H1 (cell line): ENCODE data around the gene MIF. TPM values are rescaled to one million over a fixed set of nuclear protein-coding genes. Genes with fewer than 3 reads are reported as not detected.
A peak's percentile ranks its signal among the peaks of the same experiment; 100 is the strongest.

Source experiments
- CTCF ChIA-PET: fragments of 300-600 bp; sonication (Branson Sonifier 250); formaldehyde crosslinking; loops from one replicate; lab custom pipeline; 2021; ENCODE audit not compliant: partially characterized antibody; lab: Charles Lee
- POLR2A ChIA-PET: fragments of 300-600 bp; sonication (Branson Sonifier 250); formaldehyde crosslinking; loops from one replicate; lab custom pipeline; 2021; ENCODE audit warnings: inconsistent platforms; ENCODE audit not compliant: partially characterized antibody; lab: Charles Lee
- DNase-seq, 2 experiments: peaks; one replicate each; pipeline versions ENCODE4 v3.0.0 to v3.0.0-alpha.2; 2010 to 2022; ENCODE audit warnings: low spot score in 2 of 2, low read depth in 1 of 2, mixed read lengths in 1 of 2
- FAIRE-seq: peaks from 2 replicates; lab custom pipeline; 2011; peaks lifted over from hg19 to GRCh38; lab: Jason Lieb, UNC
- H2AFZ ChIP-seq: 2 replicates; pipeline ENCODE4 v1.8.1; 2012; ENCODE audit warnings: low read length, inconsistent platforms
- H2AK5ac ChIP-seq: 2 replicates; pipeline ENCODE4 v1.6.1; 2013; ENCODE audit warnings: low read depth, low read length
- H2BK120ac ChIP-seq: replicated peaks from 2 replicates; pipeline ENCODE3; 2013; ENCODE audit warnings: low read depth, low read length, inconsistent platforms
- H2BK12ac ChIP-seq: 2 replicates; pipeline ENCODE4 v1.6.1; 2013; ENCODE audit warnings: low read depth, low read length
- H2BK15ac ChIP-seq: 2 replicates; pipeline ENCODE4 v1.6.1; 2013; ENCODE audit warnings: low read length
- H2BK20ac ChIP-seq: 2 replicates; pipeline ENCODE4 v1.6.1; 2013; ENCODE audit warnings: low read length
- H2BK5ac ChIP-seq: 2 replicates; pipeline ENCODE4 v1.6.1; 2013; ENCODE audit warnings: low read depth, low read length
- H3K14ac ChIP-seq: 2 replicates; pipeline ENCODE4 v1.6.1; 2013; ENCODE audit warnings: inconsistent platforms; ENCODE audit not compliant: insufficient read length
- H3K18ac ChIP-seq: 2 replicates; pipeline ENCODE4 v1.6.1; 2013; ENCODE audit warnings: low read length; ENCODE audit errors: extremely low read depth
- H3K23ac ChIP-seq: 2 replicates; pipeline ENCODE4 v1.6.1; 2013; ENCODE audit warnings: inconsistent platforms; ENCODE audit not compliant: insufficient read length
- H3K23me2 ChIP-seq: 2 replicates; pipeline ENCODE4 v1.6.1; 2013; ENCODE audit warnings: low read depth, low read length
- H3K27ac ChIP-seq: 2 replicates; pipeline ENCODE4 v1.6.1; 2011; ENCODE audit warnings: low read depth, low read length, inconsistent platforms
- H3K27me3 ChIP-seq, 4 experiments: replicated peaks in 1 of 4; 1 replicate in 1 of 4; 2 replicates in 3 of 4; pipeline versions ENCODE4 v1.6.1 to v1.8.1; 2011 to 2013; ENCODE audit warnings: low read length in 3 of 4, mild to moderate bottlenecking in 3 of 4, inconsistent platforms in 2 of 4, mixed read lengths in 2 of 4, moderate library complexity in 1 of 4; ENCODE audit not compliant: control insufficient read depth in 3 of 4, insufficient read depth in 3 of 4; ENCODE audit errors: extremely low read depth in 1 of 4
- H3K36me3 ChIP-seq, 4 experiments: 2 replicates each; pipeline versions ENCODE4 v1.6.1 to v1.8.1; 2011 to 2013; ENCODE audit warnings: mild to moderate bottlenecking in 4 of 4, low read length in 3 of 4, moderate library complexity in 2 of 4, control low read depth in 1 of 4, inconsistent platforms in 1 of 4; ENCODE audit not compliant: insufficient read depth in 4 of 4, control insufficient read depth in 2 of 4
- H3K4ac ChIP-seq: replicated peaks from 2 replicates; pipeline ENCODE3; 2013; ENCODE audit warnings: low read length, low read depth, mixed read lengths, inconsistent platforms; ENCODE audit not compliant: insufficient read length
- H3K4me1 ChIP-seq, 4 experiments: replicated peaks in 1 of 4; 1 replicate in 1 of 4; 2 replicates in 3 of 4; pipeline versions ENCODE4 v1.6.1 to v1.8.1; 2011 to 2013; ENCODE audit warnings: low read length in 3 of 4, inconsistent platforms in 2 of 4, mixed read lengths in 1 of 4; ENCODE audit not compliant: insufficient read depth in 4 of 4, control insufficient read depth in 3 of 4
- H3K4me2 ChIP-seq, 2 experiments: 2 replicates each; pipeline versions ENCODE4 v1.6.1 to v1.8.1; 2011 to 2013; ENCODE audit warnings: low read depth in 2 of 2, low read length in 2 of 2, control low read depth in 1 of 2, inconsistent platforms in 1 of 2, mild to moderate bottlenecking in 1 of 2; ENCODE audit not compliant: insufficient read depth in 1 of 2
- H3K4me3 ChIP-seq, 4 experiments: fragments of 200-600, 300-600 bp in 1 of 4; sonication (generic), shearing (Covaris generic), sonication (Bioruptor Twin) in 1 of 4; 2 replicates each; pipeline versions ENCODE4 v1.5.1 to v1.8.1; 2011 to 2016; ENCODE audit warnings: low read length in 4 of 4, low read depth in 3 of 4, control low read depth in 2 of 4, inconsistent platforms in 2 of 4, mild to moderate bottlenecking in 2 of 4, mixed read lengths in 1 of 4, moderate library complexity in 1 of 4; ENCODE audit not compliant: insufficient read depth in 2 of 4; ENCODE audit errors: extremely low read depth in 1 of 4
- H3K56ac ChIP-seq: replicated peaks from 2 replicates; pipeline ENCODE3; 2013; ENCODE audit warnings: low read depth, mild to moderate bottlenecking, mixed read lengths, low read length, inconsistent platforms; ENCODE audit not compliant: insufficient read length
- H3K79me1 ChIP-seq: 2 replicates; pipeline ENCODE4 v1.6.1; 2013; ENCODE audit warnings: low read depth, low read length, control low read depth
- H3K79me2 ChIP-seq, 2 experiments: 2 replicates each; pipeline versions ENCODE4 v1.6.1 to v1.8.1; 2012 to 2013; ENCODE audit warnings: low read length in 2 of 2, mild to moderate bottlenecking in 2 of 2, inconsistent platforms in 1 of 2; ENCODE audit not compliant: insufficient read depth in 2 of 2, control insufficient read depth in 1 of 2
- H3K9ac ChIP-seq, 4 experiments: replicated peaks in 1 of 4; 1 replicate in 1 of 4; 2 replicates in 3 of 4; pipeline versions ENCODE4 v1.6.1 to v1.8.1; 2011 to 2013; ENCODE audit warnings: low read depth in 3 of 4, low read length in 3 of 4, control low read depth in 2 of 4, mild to moderate bottlenecking in 2 of 4, moderate library complexity in 2 of 4, inconsistent platforms in 1 of 4; ENCODE audit errors: extremely low read depth in 1 of 4
- H3K9me3 ChIP-seq, 2 experiments: 2 replicates each; pipeline versions ENCODE4 v1.6.1 to v1.8.1; 2012 to 2013; ENCODE audit warnings: mild to moderate bottlenecking in 2 of 2, moderate library complexity in 2 of 2, control low read depth in 1 of 2, inconsistent platforms in 1 of 2, low read depth in 1 of 2, low read length in 1 of 2, mixed read lengths in 1 of 2; ENCODE audit not compliant: insufficient read depth in 2 of 2
- H4K20me1 ChIP-seq, 2 experiments: replicated peaks in 1 of 2; 2 replicates each; pipeline versions ENCODE3 to v1.8.1; 2011 to 2013; ENCODE audit warnings: inconsistent platforms in 2 of 2, low read length in 2 of 2, mild to moderate bottlenecking in 1 of 2; ENCODE audit not compliant: insufficient read depth in 2 of 2, control insufficient read depth in 1 of 2
- H4K5ac ChIP-seq: 2 replicates; pipeline ENCODE4 v1.6.1; 2013; ENCODE audit warnings: low read length, low read depth, mixed read lengths, inconsistent platforms; ENCODE audit not compliant: insufficient read length
- H4K8ac ChIP-seq: 2 replicates; pipeline ENCODE4 v1.8.0; 2013; ENCODE audit warnings: mild to moderate bottlenecking, moderate library complexity, low read length, inconsistent platforms; ENCODE audit not compliant: insufficient read depth; ENCODE audit errors: extremely low read depth
- H4K91ac ChIP-seq: replicated peaks from 2 replicates; pipeline ENCODE3; 2013; ENCODE audit warnings: low read length, mixed read lengths, inconsistent platforms; ENCODE audit not compliant: insufficient read length
- BCL11A ChIP-seq, 2 experiments: IDR thresholded peaks; one replicate each; pipeline ENCODE4 v1.6.1; 2011; ENCODE audit warnings: low read depth in 2 of 2, low read length in 2 of 2, mild to moderate bottlenecking in 2 of 2
- FOSL1 ChIP-seq: IDR thresholded peaks from 2 replicates; pipeline ENCODE4 v1.6.1; 2011; ENCODE audit warnings: mild to moderate bottlenecking, low read depth, low read length, moderate library complexity; ENCODE audit not compliant: insufficient read depth
- MAFK ChIP-seq: IDR thresholded peaks from 2 replicates; pipeline ENCODE4 v1.6.1; 2012; ENCODE audit warnings: low read depth, mild to moderate bottlenecking, improper control_type of control experiment, low read length
- TEAD4 ChIP-seq: IDR thresholded peaks from 2 replicates; pipeline ENCODE4 v1.6.1; 2012; ENCODE audit warnings: low read depth, low read length, inconsistent platforms, mixed read lengths
- YY1 ChIP-seq: IDR thresholded peaks from 2 replicates; pipeline ENCODE4 v1.6.1; 2011; ENCODE audit warnings: low read depth, mild to moderate bottlenecking, low read length
- WGBS, 2 experiments: shearing (Covaris generic) in 1 of 2; methylation state at CpG; one replicate each; pipeline versions ENCODE4 v1.1.6 to v1.1.7; 2013 to 2015; ENCODE audit warnings: low lambda C conversion rate in 2 of 2, mixed read lengths in 2 of 2, inconsistent platforms in 1 of 2, low coverage in 1 of 2, missing lambda C conversion rate in 1 of 2; ENCODE audit not compliant: insufficient replicate concordance in 2 of 2, insufficient coverage in 1 of 2, insufficient read length in 1 of 2; ENCODE audit errors: extremely low coverage in 1 of 2, missing lambda C conversion rate in 1 of 2; 5-methylcytosine and 5-hydroxymethylcytosine counted together
- polyA plus RNA-seq, 7 experiments: library from polyadenylated mRNA; depleted of rRNA in 3 of 7; stranded (reverse) in 5 of 7; unstranded in 2 of 7; fragments of >200 nt in 5 of 7; fragments of 200-250 nt in 2 of 7; gene quantifications; 1 replicate in 5 of 7; 2 replicates in 1 of 7; 4 replicates in 1 of 7; pipeline versions ENCODE4 v1.2.1 to v1.2.3, GENCODE V29; 2011 to 2013; ENCODE audit warnings: missing spikeins in 2 of 7, mixed read lengths in 2 of 7
- total RNA-seq: library from RNA; stranded (reverse); fragmentation: NEBNext Ultra II Directional; extraction: Animal tissue kit (Norgen Biotek cat#: 25700); gene quantifications from 2 replicates; pipeline ENCODE4 v1.2.1, GENCODE V29; 2021
- TF ChIP-seq, protein P1 (sequence below): IDR thresholded peaks from 2 replicates; pipeline ENCODE4 v1.6.1; 2011; ENCODE audit warnings: low read length, improper control_type of control experiment
- TF ChIP-seq, protein P2 (sequence below): IDR thresholded peaks from 2 replicates; pipeline ENCODE4 v1.6.1; 2012; ENCODE audit warnings: inconsistent platforms

Gene MIF
- total and polyA plus RNA-seq, 2 of the 8 experiments (the other 6 are each of a cell fraction or from before 2014, with no cell fraction given) = 1,082 to 1,870 TPM

DNA sequence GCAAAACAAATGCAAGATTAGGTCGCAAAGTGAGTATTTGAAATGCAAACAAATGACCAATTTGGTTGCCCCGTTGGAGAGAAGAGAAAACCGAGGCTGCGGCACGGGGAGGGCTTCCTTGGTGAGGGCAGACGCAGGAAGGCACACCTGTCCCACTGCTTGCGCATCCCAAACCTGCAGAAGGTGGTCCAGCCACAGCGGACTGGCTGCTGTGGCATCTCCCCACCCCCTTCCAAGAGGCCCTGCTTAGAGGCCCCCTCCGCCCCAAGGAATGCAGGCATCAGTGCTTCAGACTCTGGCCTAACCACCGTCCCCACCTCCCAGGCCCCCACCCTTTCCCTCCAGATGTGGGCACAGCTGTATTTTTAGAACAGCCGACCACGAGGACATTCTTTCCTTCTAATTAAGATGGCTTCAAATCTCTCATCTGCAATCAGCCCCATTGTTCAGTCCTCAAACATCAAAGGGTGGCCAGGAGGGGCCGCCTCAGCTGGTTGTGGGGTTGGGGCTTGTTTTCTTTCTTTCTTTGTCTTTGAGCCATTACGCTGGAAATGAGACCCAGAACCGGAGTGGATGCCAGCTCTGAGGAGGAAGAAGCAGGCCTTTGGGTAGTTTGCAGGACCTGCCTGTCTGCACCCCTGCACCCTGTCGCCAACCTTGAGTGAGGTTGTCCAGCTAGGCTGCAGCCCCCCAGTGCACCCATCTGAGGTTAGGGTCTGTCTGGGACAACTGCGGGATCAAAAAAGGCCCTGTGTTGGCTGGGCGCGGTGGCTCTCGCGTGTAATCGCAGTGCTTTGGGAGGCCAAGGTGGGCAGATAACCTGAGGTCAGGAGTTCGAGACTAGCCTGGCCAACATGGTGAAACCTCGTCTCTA, 46.0 kb upstream of the MIF start:
- no peak for TF ChIP-seq YY1
- TF ChIP-seq FOSL1 = no peak
- TF ChIP-seq BCL11A (IDR thresholded peaks at IDR 0.05; ENCODE audit: low read depth in 2 of 2, low read length in 2 of 2) = no peak
- TF ChIP-seq, protein P1, sequence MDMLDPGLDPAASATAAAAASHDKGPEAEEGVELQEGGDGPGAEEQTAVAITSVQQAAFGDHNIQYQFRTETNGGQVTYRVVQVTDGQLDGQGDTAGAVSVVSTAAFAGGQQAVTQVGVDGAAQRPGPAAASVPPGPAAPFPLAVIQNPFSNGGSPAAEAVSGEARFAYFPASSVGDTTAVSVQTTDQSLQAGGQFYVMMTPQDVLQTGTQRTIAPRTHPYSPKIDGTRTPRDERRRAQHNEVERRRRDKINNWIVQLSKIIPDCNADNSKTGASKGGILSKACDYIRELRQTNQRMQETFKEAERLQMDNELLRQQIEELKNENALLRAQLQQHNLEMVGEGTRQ = no peak
- TF ChIP-seq TEAD4 = peak; percentile 78
- TF ChIP-seq, protein P2, sequence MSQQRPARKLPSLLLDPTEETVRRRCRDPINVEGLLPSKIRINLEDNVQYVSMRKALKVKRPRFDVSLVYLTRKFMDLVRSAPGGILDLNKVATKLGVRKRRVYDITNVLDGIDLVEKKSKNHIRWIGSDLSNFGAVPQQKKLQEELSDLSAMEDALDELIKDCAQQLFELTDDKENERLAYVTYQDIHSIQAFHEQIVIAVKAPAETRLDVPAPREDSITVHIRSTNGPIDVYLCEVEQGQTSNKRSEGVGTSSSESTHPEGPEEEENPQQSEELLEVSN = no peak
- TF ChIP-seq MAFK = no peak
- H3K23ac ChIP-seq = no peak overlapping the region
- no peak overlapping the region for H3K27ac ChIP-seq

More for the DNA sequence above, 46.0 kb upstream of the MIF start:
- no peaks in the 10 kb centered on the region for H3K9me3 ChIP-seq
- FAIRE-seq = no peak
- peak overlapping the region in 1 of 4 experiments; percentile 14; a peak in 1 of 7 replicates for H3K9ac ChIP-seq
- H3K27me3 ChIP-seq = peaks cover 0 to 5% (median 1%) of the 10 kb centered on the region in 4 experiments; a peak in 3 of 7 replicates
- no peaks in the 10 kb centered on the region for H4K20me1 ChIP-seq
- no peak overlapping the region for H2BK12ac ChIP-seq
- ChIA-PET CTCF (interaction anchor here (0.9 to 4.3 kb wide), 9 partner anchors 9 to 136 kb away, joined by 3 to 73 read pairs (median 5); partner anchors contain the start of genes C22orf15, CHCHD10, MMP11 and SLC2A11), POLR2A (interaction anchor here (1.1 to 5.6 kb wide), 4 partner anchors 9 to 81 kb away, joined by 4 to 37 read pairs (median 12); partner anchors contain the start of genes CHCHD10, MIF and SLC2A11)
- peak overlapping the region; percentile 82; the same call in 1 of the 2 replicates for H2BK5ac ChIP-seq
- H4K8ac ChIP-seq = peak overlapping the region; percentile 96; the same call in 1 of the 2 replicates
- H4K5ac ChIP-seq = no peak overlapping the region
- no peak overlapping the region for H3K4me3 ChIP-seq
- H3K4me2 ChIP-seq = peak overlapping the region; percentile 27 to 44
- H2BK20ac ChIP-seq = no peak overlapping the region
- no peak overlapping the region for H3K14ac ChIP-seq
- no peak overlapping the region for H3K4ac ChIP-seq
- DNase-seq = no peak
- H3K36me3 ChIP-seq = no peaks in the 10 kb centered on the region
- 55% methylated on average over 23 of the region's 24 CpGs; no CpG with 5 or more reads in 1 of the 2 experiments for WGBS, 2 experiments
- H3K4me1 ChIP-seq = peaks cover 0 to 28% (median 19%) of the 10 kb centered on the region in 4 experiments; a peak in 6 of 7 replicates
- H3K56ac ChIP-seq = no peak overlapping the region
- H2BK120ac ChIP-seq = peak overlapping the region; percentile 30
- H3K18ac ChIP-seq = peak overlapping the region; percentile 78; the same call in 1 of the 2 replicates
- H3K79me1 ChIP-seq = no peaks in the 10 kb centered on the region
- H2BK15ac ChIP-seq = peak overlapping the region; percentile 88
- peak overlapping the region; percentile 50 for H4K91ac ChIP-seq
- H2AK5ac ChIP-seq = no peak overlapping the region
- no peaks in the 10 kb centered on the region for H3K23me2 ChIP-seq
- no peaks in the 10 kb centered on the region for H3K79me2 ChIP-seq
- no peak overlapping the region for H2AFZ ChIP-seq
